ENCODE measurements around the gene HTATSF1. TPM values are rescaled to one million over a fixed set of nuclear protein-coding genes. Genes with fewer than 3 reads are reported as not detected.

The HTATSF1 gene
- total and polyA plus RNA-seq, 9 of the 15 experiments (the other 6 are each of a cell fraction or from before 2014, with no cell fraction given) = 2.6 to 87.7 (median 42.2) TPM

DNA sequence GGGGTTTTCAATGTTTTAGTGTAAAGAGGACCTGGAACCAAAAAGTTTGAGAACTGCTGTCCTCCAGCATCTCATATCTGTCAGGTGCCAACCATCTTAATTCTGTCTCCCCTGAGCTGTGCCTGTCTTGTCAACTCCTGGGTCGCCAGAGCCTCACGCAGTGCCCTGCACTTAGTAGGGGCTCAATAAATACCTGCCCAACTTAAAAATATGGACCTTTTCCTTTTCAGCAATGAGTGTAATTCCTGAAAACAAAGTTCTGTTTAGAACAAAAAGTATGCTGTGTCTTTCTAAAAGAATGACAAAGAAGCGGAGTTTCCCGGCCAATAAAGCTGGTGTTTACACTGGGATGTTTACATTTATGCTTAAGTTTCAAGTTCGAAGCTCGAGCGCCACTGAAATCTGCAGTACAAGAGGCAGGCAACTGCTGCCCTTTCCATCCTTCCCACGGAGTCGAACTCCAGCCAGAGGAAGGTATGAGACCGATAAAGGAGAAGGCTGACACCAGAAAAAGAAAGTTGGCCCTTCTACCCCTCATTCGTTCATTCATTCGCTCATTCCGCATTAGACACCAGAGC is 1.1 kb upstream of the HTATSF1 start:
- Histone ChIP-seq H3K4me1 (replicated peaks in 1 of 2; ENCODE audit: control insufficient read depth in 2 of 2, insufficient read depth in 2 of 2, low read length in 2 of 2) (no peaks in the 10 kb centered on the region), H3K4me2 (ENCODE audit: insufficient read depth, low read length) (peak overlapping the region; percentile 96), H3K27me3 (ENCODE audit: control insufficient read depth in 2 of 2, insufficient read depth in 2 of 2, low read length in 2 of 2) (peaks cover 5% of the 10 kb centered on the region in 2 experiments; a peak in 3 of 5 replicates), H3K9me1 (ENCODE audit: control insufficient read depth, insufficient read depth, low read length) (no peaks in the 10 kb centered on the region), H3K9me3 (replicated peaks; ENCODE audit: control insufficient read depth, insufficient read depth, low read depth, low read length) (no peaks in the 10 kb centered on the region), H2AFZ (ENCODE audit: low read depth, low read length) (peak overlapping the region; percentile 98), H3K79me2 (ENCODE audit: control insufficient read depth, insufficient read depth, low read length) (peaks cover 23% of the 10 kb centered on the region), H3K4me3 (peak overlapping the region; percentile 83), H3K9ac (ENCODE audit: insufficient read depth in 1 of 2, low read depth in 2 of 2, low read length in 2 of 2) (peak overlapping the region; percentile 92 to 98; a peak in 3 of 4 replicates), H4K20me1 (replicated peaks; ENCODE audit: control insufficient read depth, insufficient read depth, low read length) (no peaks in the 10 kb centered on the region), H3K36me3 (ENCODE audit: control insufficient read depth, insufficient read depth, low read length) (peaks cover 15% of the 10 kb centered on the region), H3K27ac (ENCODE audit: extremely low read depth, low read depth, low read length) (peak overlapping the region; percentile 92)
- TSS peak; percentile 98 for BruUV-seq (replicated peaks)
- intact Hi-C loops (cut with micrococcal nuclease) = loop anchor here (5.0 to 10.0 kb wide), 3 partner anchors 186 to 331 kb away; no protein-coding TSS in a partner anchor
- 0% methylated on average over 12 of the region's 13 CpGs for WGBS (ENCODE audit: insufficient coverage, low coverage, missing lambda C conversion rate)
- POLR2A ChIA-PET = no interaction called here
- DNase-seq (ENCODE audit: extremely low read depth in 1 of 4, low spot score in 3 of 4) = no peak
- no peak for FAIRE-seq
- ATAC-seq = no peak; the same call in 2 of the 3 replicates
- CTCF ChIA-PET (ENCODE audit: low intra/inter-chr PET ratio) = no interaction called here
- in situ Hi-C loops (cut with MboI) = no loop called here
- TF ChIP-seq DPF2 (IDR thresholded peaks at IDR 0.05) (peak; percentile 49; the same call in 1 of the 2 replicates), ZKSCAN1 (IDR thresholded peaks at IDR 0.05; ENCODE audit: low read depth, low read length) (peak; percentile 68; the same call in 1 of the 2 replicates), FOXK2 (conservative IDR thresholded peaks at IDR 0.05 in 1 of 2, IDR thresholded peaks at IDR 0.05 in 1 of 2; ENCODE audit: low read depth in 2 of 2) (peak; percentile 59 to 74; a peak in 2 of 4 replicates), NBN (IDR thresholded peaks at IDR 0.05; ENCODE audit: low read depth) (0 out of 2 replicates have a peak, but pooled peaks have one; percentile 48), ZNF24 (IDR thresholded peaks at IDR 0.05) (peak; percentile 93), FOXA3 (CRISPR knock-in tag; conservative IDR thresholded peaks at IDR 0.05 in 1 of 2, IDR thresholded peaks at IDR 0.05 in 1 of 2) (peak in 1 of 2 experiments; percentile 50; a peak in 1 of 4 replicates)
- TF ChIP-seq, protein P1, sequence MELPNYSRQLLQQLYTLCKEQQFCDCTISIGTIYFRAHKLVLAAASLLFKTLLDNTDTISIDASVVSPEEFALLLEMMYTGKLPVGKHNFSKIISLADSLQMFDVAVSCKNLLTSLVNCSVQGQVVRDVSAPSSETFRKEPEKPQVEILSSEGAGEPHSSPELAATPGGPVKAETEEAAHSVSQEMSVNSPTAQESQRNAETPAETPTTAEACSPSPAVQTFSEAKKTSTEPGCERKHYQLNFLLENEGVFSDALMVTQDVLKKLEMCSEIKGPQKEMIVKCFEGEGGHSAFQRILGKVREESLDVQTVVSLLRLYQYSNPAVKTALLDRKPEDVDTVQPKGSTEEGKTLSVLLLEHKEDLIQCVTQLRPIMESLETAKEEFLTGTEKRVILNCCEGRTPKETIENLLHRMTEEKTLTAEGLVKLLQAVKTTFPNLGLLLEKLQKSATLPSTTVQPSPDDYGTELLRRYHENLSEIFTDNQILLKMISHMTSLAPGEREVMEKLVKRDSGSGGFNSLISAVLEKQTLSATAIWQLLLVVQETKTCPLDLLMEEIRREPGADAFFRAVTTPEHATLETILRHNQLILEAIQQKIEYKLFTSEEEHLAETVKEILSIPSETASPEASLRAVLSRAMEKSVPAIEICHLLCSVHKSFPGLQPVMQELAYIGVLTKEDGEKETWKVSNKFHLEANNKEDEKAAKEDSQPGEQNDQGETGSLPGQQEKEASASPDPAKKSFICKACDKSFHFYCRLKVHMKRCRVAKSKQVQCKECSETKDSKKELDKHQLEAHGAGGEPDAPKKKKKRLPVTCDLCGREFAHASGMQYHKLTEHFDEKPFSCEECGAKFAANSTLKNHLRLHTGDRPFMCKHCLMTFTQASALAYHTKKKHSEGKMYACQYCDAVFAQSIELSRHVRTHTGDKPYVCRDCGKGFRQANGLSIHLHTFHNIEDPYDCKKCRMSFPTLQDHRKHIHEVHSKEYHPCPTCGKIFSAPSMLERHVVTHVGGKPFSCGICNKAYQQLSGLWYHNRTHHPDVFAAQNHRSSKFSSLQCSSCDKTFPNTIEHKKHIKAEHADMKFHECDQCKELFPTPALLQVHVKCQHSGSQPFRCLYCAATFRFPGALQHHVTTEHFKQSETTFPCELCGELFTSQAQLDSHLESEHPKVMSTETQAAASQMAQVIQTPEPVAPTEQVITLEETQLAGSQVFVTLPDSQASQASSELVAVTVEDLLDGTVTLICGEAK (IDR thresholded peaks at IDR 0.05) = peak; percentile 52; the same call in 1 of the 2 replicates
- TF ChIP-seq, protein P1 (CRISPR knock-in tag; IDR thresholded peaks at IDR 0.05) = no peak
- TF ChIP-seq, protein P2, sequence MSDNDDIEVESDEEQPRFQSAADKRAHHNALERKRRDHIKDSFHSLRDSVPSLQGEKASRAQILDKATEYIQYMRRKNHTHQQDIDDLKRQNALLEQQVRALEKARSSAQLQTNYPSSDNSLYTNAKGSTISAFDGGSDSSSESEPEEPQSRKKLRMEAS (CRISPR knock-in tag; IDR thresholded peaks at IDR 0.05) = no peak
- TF ChIP-seq, protein P3, sequence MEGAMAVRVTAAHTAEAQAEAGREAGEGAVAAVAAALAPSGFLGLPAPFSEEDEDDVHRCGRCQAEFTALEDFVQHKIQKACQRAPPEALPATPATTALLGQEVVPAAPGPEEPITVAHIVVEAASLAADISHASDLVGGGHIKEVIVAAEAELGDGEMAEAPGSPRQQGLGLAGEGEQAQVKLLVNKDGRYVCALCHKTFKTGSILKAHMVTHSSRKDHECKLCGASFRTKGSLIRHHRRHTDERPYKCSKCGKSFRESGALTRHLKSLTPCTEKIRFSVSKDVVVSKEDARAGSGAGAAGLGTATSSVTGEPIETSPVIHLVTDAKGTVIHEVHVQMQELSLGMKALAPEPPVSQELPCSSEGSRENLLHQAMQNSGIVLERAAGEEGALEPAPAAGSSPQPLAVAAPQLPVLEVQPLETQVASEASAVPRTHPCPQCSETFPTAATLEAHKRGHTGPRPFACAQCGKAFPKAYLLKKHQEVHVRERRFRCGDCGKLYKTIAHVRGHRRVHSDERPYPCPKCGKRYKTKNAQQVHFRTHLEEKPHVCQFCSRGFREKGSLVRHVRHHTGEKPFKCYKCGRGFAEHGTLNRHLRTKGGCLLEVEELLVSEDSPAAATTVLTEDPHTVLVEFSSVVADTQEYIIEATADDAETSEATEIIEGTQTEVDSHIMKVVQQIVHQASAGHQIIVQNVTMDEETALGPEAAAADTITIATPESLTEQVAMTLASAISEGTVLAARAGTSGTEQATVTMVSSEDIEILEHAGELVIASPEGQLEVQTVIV (CRISPR knock-in tag; IDR thresholded peaks at IDR 0.05; ENCODE audit: borderline replicate concordance) = 0 out of 2 replicates have a peak, but pooled peaks have one; percentile 80

All from K562 (cell line).